Measurements from ENCODE around the gene CAB39L. TPM values are rescaled to one million over a fixed set of nuclear protein-coding genes. Genes with fewer than 3 reads are reported as not detected.

The CAB39L gene
- total RNA-seq, 1 donor from 2014 or later = 18.3 TPM

GRCh38 chr13:49348751-49349150, 95.1 kb downstream of the CAB39L start:
- Histone ChIP-seq H3K4me3 (ENCODE audit: low read depth, low read length) (no peak overlapping the region), H3K27me3 (ENCODE audit: control insufficient read depth, insufficient read depth, low read length) (no peaks in the 10 kb centered on the region), H3K36me3 (ENCODE audit: control insufficient read depth, insufficient read depth, low read length) (no peaks in the 10 kb centered on the region)
- DNase-seq (ENCODE audit: low read depth) = no peak
- TF ChIP-seq CTCF (IDR thresholded peaks at IDR 0.05; ENCODE audit: insufficient read depth, low read length, poor library complexity, severe bottlenecking) = no peak

GRCh38 chr13:49347650-49348385, 96.0 kb downstream of the CAB39L start:
- no peak for TF ChIP-seq CTCF (IDR thresholded peaks at IDR 0.05; ENCODE audit: insufficient read depth, low read length, poor library complexity, severe bottlenecking)
- no peaks in the 10 kb centered on the region for H3K27me3 ChIP-seq (ENCODE audit: control insufficient read depth, insufficient read depth, low read length)

GRCh38 chr13:49346460-49346859, 97.4 kb downstream of the CAB39L start:
- TF ChIP-seq CTCF (IDR thresholded peaks at IDR 0.05; ENCODE audit: insufficient read depth, low read length, poor library complexity, severe bottlenecking) = no peak
- DNase-seq (ENCODE audit: low read depth) = no peak
- no peaks in the 10 kb centered on the region for H3K36me3 ChIP-seq (ENCODE audit: control insufficient read depth, insufficient read depth, low read length)
- H3K27me3 ChIP-seq (ENCODE audit: control insufficient read depth, insufficient read depth, low read length) = no peaks in the 10 kb centered on the region
- H3K4me3 ChIP-seq (ENCODE audit: low read depth, low read length) = no peak overlapping the region

More at GRCh38 chr13:49347650-49348385, 96.0 kb downstream of the CAB39L start:
- DNase-seq (ENCODE audit: low read depth) = no peak
- H3K4me3 ChIP-seq (ENCODE audit: low read depth, low read length) = no peak overlapping the region
- H3K36me3 ChIP-seq (ENCODE audit: control insufficient read depth, insufficient read depth, low read length) = no peaks in the 10 kb centered on the region

- TF ChIP-seq CTCF (IDR thresholded peaks at IDR 0.05; ENCODE audit: insufficient read depth, low read length, poor library complexity, severe bottlenecking) = no peak
- DNase-seq (ENCODE audit: low read depth) = no peak
- no peak overlapping the region for H3K4me3 ChIP-seq (ENCODE audit: low read depth, low read length)
- H3K36me3 ChIP-seq (ENCODE audit: control insufficient read depth, insufficient read depth, low read length) = no peaks in the 10 kb centered on the region
- H3K27me3 ChIP-seq (ENCODE audit: control insufficient read depth, insufficient read depth, low read length) = no peaks in the 10 kb centered on the region
Measured at GRCh38 chr13:49343731-49344130, 100.1 kb downstream of the CAB39L start.

GRCh38 chr13:49343255-49343654, 100.6 kb downstream of the CAB39L start:
- no peak for TF ChIP-seq CTCF (IDR thresholded peaks at IDR 0.05; ENCODE audit: insufficient read depth, low read length, poor library complexity, severe bottlenecking)
- H3K27me3 ChIP-seq (ENCODE audit: control insufficient read depth, insufficient read depth, low read length) = no peaks in the 10 kb centered on the region
- H3K36me3 ChIP-seq (ENCODE audit: control insufficient read depth, insufficient read depth, low read length) = no peaks in the 10 kb centered on the region
- no peak for DNase-seq (ENCODE audit: low read depth)
- H3K4me3 ChIP-seq (ENCODE audit: low read depth, low read length) = no peak overlapping the region

GRCh38 chr13:49342454-49342853, 101.4 kb downstream of the CAB39L start:
- Histone ChIP-seq H3K27me3 (ENCODE audit: control insufficient read depth, insufficient read depth, low read length) (no peaks in the 10 kb centered on the region), H3K36me3 (ENCODE audit: control insufficient read depth, insufficient read depth, low read length) (no peaks in the 10 kb centered on the region), H3K4me3 (ENCODE audit: low read depth, low read length) (no peak overlapping the region)
- DNase-seq (ENCODE audit: low read depth) = no peak
- no peak for TF ChIP-seq CTCF (IDR thresholded peaks at IDR 0.05; ENCODE audit: insufficient read depth, low read length, poor library complexity, severe bottlenecking)
